K562 (cell line): Measurements from ENCODE around the gene CCDC92.

Source experiments
- ETS2 ChIP-seq: IDR thresholded peaks from 2 replicates; pipeline ENCODE4 v1.6.1; 2016; ENCODE audit warnings: borderline replicate concordance, missing genetic modification characterization, mild to moderate bottlenecking, moderate library complexity, missing compliant biosample characterization; ENCODE audit not compliant: poor library complexity, severe bottlenecking
- HNRNPLL ChIP-seq: fragments of 200-400 bp; formaldehyde crosslinking; IDR thresholded peaks from 2 replicates; pipeline ENCODE4 v1.6.1; 2017; ENCODE audit warnings: low read length, low read depth, mild to moderate bottlenecking; ENCODE audit not compliant: poor library complexity, severe bottlenecking
- JUND ChIP-seq, 2 experiments: IDR thresholded peaks; 2 replicates in 1 of 2; 3 replicates in 1 of 2; pipeline ENCODE4 v1.6.1; 2011; ENCODE audit warnings: borderline replicate concordance in 2 of 2, low read depth in 2 of 2, low read length in 2 of 2, improper control_type of control experiment in 1 of 2, missing biosample characterization in 1 of 2, missing genetic modification characterization in 1 of 2, missing genetic modification reagents in 1 of 2
- MAZ ChIP-seq, 2 experiments: fragments of 450-650 bp in 1 of 2; sonication (generic) in 1 of 2; formaldehyde crosslinking; IDR thresholded peaks in 1 of 2; conservative IDR thresholded peaks in 1 of 2; 2 replicates each; pipeline versions ENCODE4 v1.4.0 to v1.5.0; 2020; ENCODE audit warnings: mild to moderate bottlenecking in 1 of 2, missing genetic modification reagents in 1 of 2
- POLR2AphosphoS5 ChIP-seq: IDR thresholded peaks from 2 replicates; pipeline ENCODE4 v1.6.1; 2011; ENCODE audit warnings: mild to moderate bottlenecking, low read depth, low read length, moderate library complexity; ENCODE audit not compliant: control insufficient read depth, insufficient read depth
- POLR2G ChIP-seq: fragments of 200-400 bp; formaldehyde crosslinking; IDR thresholded peaks from 2 replicates; pipeline ENCODE4 v1.6.1; 2017; ENCODE audit warnings: low read depth, mild to moderate bottlenecking, antibody characterized with exemption, low read length, moderate library complexity
- POLR3A ChIP-seq: IDR thresholded peaks from 2 replicates; pipeline ENCODE4 v1.6.1; 2011; ENCODE audit warnings: borderline replicate concordance, mild to moderate bottlenecking, moderate library complexity; ENCODE audit not compliant: insufficient read length, insufficient read depth; ENCODE audit errors: extremely low read depth
- RFX1 ChIP-seq: fragments of 450-650 bp; IDR thresholded peaks from 2 replicates; pipeline ENCODE4 v1.6.1; 2016; ENCODE audit warnings: mild to moderate bottlenecking, moderate library complexity
- ZKSCAN3 ChIP-seq: fragments of 250-450 bp; sonication (Bioruptor Pico); IDR thresholded peaks from 2 replicates; pipeline ENCODE4 v1.4.0; 2020
- ZNF277 ChIP-seq: fragments of 250-450 bp; sonication (Bioruptor Pico); IDR thresholded peaks from 2 replicates; pipeline ENCODE4 v1.8.0; 2022; ENCODE audit warnings: inconsistent platforms, mild to moderate bottlenecking, moderate library complexity, borderline replicate concordance
- ZNF316 ChIP-seq: fragments of 450-650 bp; IDR thresholded peaks from 2 replicates; pipeline ENCODE4 v1.6.1; 2016
- ZNF766 ChIP-seq: fragments of 200-800 bp; sonication (Bioruptor generic); conservative IDR thresholded peaks from 2 replicates; pipeline ENCODE4 v1.6.1; 2016; ENCODE audit warnings: missing genetic modification characterization, missing compliant biosample characterization

DNA sequence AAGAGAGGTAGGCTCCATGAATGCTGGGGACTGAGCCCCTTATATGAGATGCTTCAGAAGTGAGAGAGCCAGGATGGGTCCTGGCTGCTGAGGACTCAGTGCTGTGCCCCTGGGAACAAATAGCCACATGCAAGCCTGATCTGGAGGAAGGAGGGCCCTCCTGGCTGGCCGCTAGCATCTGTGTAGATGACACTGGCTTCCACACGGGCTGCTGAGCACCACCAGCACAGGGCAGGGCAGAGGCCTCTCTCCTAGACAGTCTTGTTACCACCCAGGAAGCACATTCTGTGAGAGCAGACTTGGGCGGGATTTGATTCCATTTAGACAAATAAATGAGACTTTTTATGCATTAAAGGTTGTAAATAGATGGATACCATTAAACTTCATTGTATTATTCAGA lies 48.4 kb upstream of the CCDC92 start:
- TF ChIP-seq RFX1 (no peak), HNRNPLL (no peak), ZKSCAN3 (CRISPR knock-in tag) (no peak), POLR3A (no peak), ZNF316 (no peak), ZNF766 (CRISPR knock-in tag) (no peak), MAZ (CRISPR knock-in tag; conservative IDR thresholded peaks at IDR 0.05 in 1 of 2, IDR thresholded peaks at IDR 0.05 in 1 of 2) (no peak), ZNF277 (no peak), ETS2 (tag) (no peak), POLR2AphosphoS5 (no peak), POLR2G (no peak), JUND (IDR thresholded peaks at IDR 0.05; ENCODE audit: borderline replicate concordance, low read depth, low read length) (no peak), JUND (tag; IDR thresholded peaks at IDR 0.05; ENCODE audit: borderline replicate concordance, low read depth, low read length) (no peak)
